ENCODE measurements around the gene CASP1. TPM values are rescaled to one million over a fixed set of nuclear protein-coding genes. Genes with fewer than 3 reads are reported as not detected.
"Not testable (repeated sequence)": the region's sequence is repeated elsewhere in the genome, so short reads cannot be mapped to it uniquely, and the experiment has no call there.

Gene CASP1
- total and polyA plus RNA-seq, 2 donors (not counting 3 experiments of a cell fraction or from before 2014, with no cell fraction given): 1.8 to 12.4 TPM

DNA sequence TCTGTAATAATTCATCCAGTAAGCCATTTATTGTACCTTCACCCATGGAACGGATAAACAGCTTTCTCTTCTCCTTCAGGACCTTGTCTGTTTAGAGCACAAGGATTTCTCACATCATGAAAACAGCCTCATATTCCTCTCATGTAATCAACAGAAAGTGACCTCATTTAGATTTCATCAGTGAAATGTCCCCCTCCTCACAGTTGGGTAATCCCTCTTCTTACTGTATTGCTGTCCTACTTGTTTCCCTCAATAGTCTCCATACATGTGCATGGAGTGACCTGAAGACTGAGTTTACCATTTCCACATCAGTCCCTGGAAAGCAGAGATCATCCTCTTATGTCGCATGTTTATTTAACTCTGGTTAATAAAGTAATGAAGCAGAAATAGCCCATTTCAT is 556 bp downstream of the CASP1 start:
- H3K9me3 ChIP-seq (replicated peaks; ENCODE audit: control insufficient read depth, insufficient read depth, low read length); BruUV-seq (replicated peaks); DNase-seq (ENCODE audit: low read depth, low spot score); FAIRE-seq; POLR2A ChIA-PET; dilution Hi-C loops (cut with MboI; ENCODE audit: extremely low pct_ligation_motif_present, low sequenced_read_pairs); H3K4me3 ChIP-seq (replicated peaks in 1 of 3; ENCODE audit: insufficient read depth in 1 of 3, low read depth in 1 of 3, low read length in 3 of 3); H3K79me2 ChIP-seq (ENCODE audit: control insufficient read depth, insufficient read depth, low read length); H3K27me3 ChIP-seq (ENCODE audit: control insufficient read depth in 2 of 2, insufficient read depth in 2 of 2, low read length in 2 of 2); H3K27ac ChIP-seq (ENCODE audit: insufficient read depth, low read depth, low read length); H3K9me1 ChIP-seq (replicated peaks; ENCODE audit: control insufficient read depth, extremely low read depth, insufficient read depth, low read length); H3K9ac ChIP-seq (replicated peaks; ENCODE audit: extremely low read depth, insufficient read depth, low read length); H4K20me1 ChIP-seq (replicated peaks; ENCODE audit: control insufficient read depth, extremely low read depth, insufficient read depth, low read length); H3K4me1 ChIP-seq (ENCODE audit: control insufficient read depth, extremely low read depth, insufficient read depth, low read length); intact Hi-C loops (cut with micrococcal nuclease); H3K36me3 ChIP-seq (ENCODE audit: control insufficient read depth in 2 of 2, extremely low read depth in 1 of 2, insufficient read depth in 2 of 2, low read length in 2 of 2): not testable (repeated sequence)
- CTCF ChIA-PET: interaction anchor here (1.7 kb wide), 1 partner anchor 13 kb away, joined by 4 read pairs; no protein-coding TSS in a partner anchor
- peak overlapping the region; percentile 54 for H3K4me2 ChIP-seq (ENCODE audit: insufficient read depth, low read length)
- peak overlapping the region; percentile 95 for H2AFZ ChIP-seq (ENCODE audit: low read depth, low read length)

GRCh38 chr11:105033781-105034180 is 1.2 kb downstream of the CASP1 start:
- Histone ChIP-seq H3K27ac (ENCODE audit: insufficient read depth, low read depth, low read length) (no peak overlapping the region), H3K9me3 (replicated peaks; ENCODE audit: control insufficient read depth, insufficient read depth, low read length) (no peaks in the 10 kb centered on the region), H3K9me1 (replicated peaks; ENCODE audit: control insufficient read depth, extremely low read depth, insufficient read depth, low read length) (no peaks in the 10 kb centered on the region), H3K4me3 (replicated peaks in 1 of 3; ENCODE audit: insufficient read depth in 1 of 3, low read depth in 1 of 3, low read length in 3 of 3) (no peak overlapping the region), H2AFZ (ENCODE audit: low read depth, low read length) (no peak overlapping the region), H3K79me2 (ENCODE audit: control insufficient read depth, insufficient read depth, low read length) (no peaks in the 10 kb centered on the region), H4K20me1 (replicated peaks; ENCODE audit: control insufficient read depth, extremely low read depth, insufficient read depth, low read length) (no peaks in the 10 kb centered on the region), H3K4me1 (ENCODE audit: control insufficient read depth, extremely low read depth, insufficient read depth, low read length) (peaks cover 2% of the 10 kb centered on the region), H3K27me3 (ENCODE audit: control insufficient read depth in 2 of 2, insufficient read depth in 2 of 2, low read length in 2 of 2) (no peaks in the 10 kb centered on the region), H3K36me3 (ENCODE audit: control insufficient read depth in 2 of 2, extremely low read depth in 1 of 2, insufficient read depth in 2 of 2, low read length in 2 of 2) (no peaks in the 10 kb centered on the region), H3K9ac (replicated peaks; ENCODE audit: extremely low read depth, insufficient read depth, low read length) (no peak overlapping the region), H3K4me2 (ENCODE audit: insufficient read depth, low read length) (no peak overlapping the region)
- BruUV-seq (replicated peaks): no TSS peak
- ChIA-PET POLR2A (no interaction called here), CTCF (interaction anchor here (1.7 kb wide), 1 partner anchor 13 kb away, joined by 4 read pairs; no protein-coding TSS in a partner anchor)
- FAIRE-seq: no peak
- intact Hi-C loops (cut with micrococcal nuclease) (no loop called here), dilution Hi-C loops (cut with MboI; ENCODE audit: extremely low pct_ligation_motif_present, low sequenced_read_pairs) (no loop called here)
- TF ChIP-seq CTCF (IDR thresholded peaks at IDR 0.05; ENCODE audit: extremely low read depth in 1 of 2, insufficient read depth in 1 of 2, low read depth in 1 of 2, low read length in 2 of 2): no peak
- TF ChIP-seq EZH2 (IDR thresholded peaks at IDR 0.05; ENCODE audit: borderline replicate concordance, low read depth, low read length, severe bottlenecking): no peak
- TF ChIP-seq, protein P1, sequence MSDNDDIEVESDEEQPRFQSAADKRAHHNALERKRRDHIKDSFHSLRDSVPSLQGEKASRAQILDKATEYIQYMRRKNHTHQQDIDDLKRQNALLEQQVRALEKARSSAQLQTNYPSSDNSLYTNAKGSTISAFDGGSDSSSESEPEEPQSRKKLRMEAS (IDR thresholded peaks at IDR 0.05; ENCODE audit: insufficient read depth, insufficient read length): no peak
- TF ChIP-seq JUN (IDR thresholded peaks at IDR 0.05; ENCODE audit: borderline replicate concordance, insufficient read depth, insufficient read length, low read depth): no peak
- TF ChIP-seq MYC (IDR thresholded peaks at IDR 0.05; ENCODE audit: low read depth, low read length): no peak
- TF ChIP-seq GATA2 (IDR thresholded peaks at IDR 0.05; ENCODE audit: insufficient read depth, insufficient read length, low read depth, low read length): no peak
- no peak for TF ChIP-seq POLR2A (IDR thresholded peaks at IDR 0.05; ENCODE audit: low read depth, low read length)
- TF ChIP-seq FOS (IDR thresholded peaks at IDR 0.05; ENCODE audit: borderline replicate concordance, insufficient read depth, low read length): no peak
- TF ChIP-seq POLR2AphosphoS5 (IDR thresholded peaks at IDR 0.05; ENCODE audit: insufficient read depth, low read depth, low read length): no peak
- no peak for DNase-seq (ENCODE audit: low read depth, low spot score)

Measured in endothelial cell of umbilical vein (primary cell).